ENCODE data around the gene GRB14.
"Not testable (repeated sequence)": the region's sequence is repeated elsewhere in the genome, so short reads cannot be mapped to it uniquely, and the experiment has no call there.

The GRB14 gene

DNA sequence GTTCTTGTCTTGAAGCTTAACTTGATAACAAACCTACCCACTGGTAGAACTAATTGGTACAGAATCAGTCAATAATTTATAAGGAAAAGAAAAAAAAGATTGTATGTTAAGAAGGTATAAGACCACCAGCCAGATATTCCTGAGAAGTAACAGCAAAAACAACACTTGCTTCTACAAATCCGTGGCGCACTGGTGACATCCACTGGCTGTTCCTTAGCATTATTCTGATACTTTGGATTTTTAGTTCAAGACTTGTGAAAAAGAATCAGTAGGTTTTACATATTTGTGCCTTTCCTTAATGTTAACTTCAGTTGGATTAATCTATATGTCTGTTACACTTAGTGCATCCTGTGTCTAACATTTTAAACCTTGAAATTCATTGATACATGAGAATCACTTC lies 141.8 kb downstream of the GRB14 start:
- no peak for DNase-seq

DNA sequence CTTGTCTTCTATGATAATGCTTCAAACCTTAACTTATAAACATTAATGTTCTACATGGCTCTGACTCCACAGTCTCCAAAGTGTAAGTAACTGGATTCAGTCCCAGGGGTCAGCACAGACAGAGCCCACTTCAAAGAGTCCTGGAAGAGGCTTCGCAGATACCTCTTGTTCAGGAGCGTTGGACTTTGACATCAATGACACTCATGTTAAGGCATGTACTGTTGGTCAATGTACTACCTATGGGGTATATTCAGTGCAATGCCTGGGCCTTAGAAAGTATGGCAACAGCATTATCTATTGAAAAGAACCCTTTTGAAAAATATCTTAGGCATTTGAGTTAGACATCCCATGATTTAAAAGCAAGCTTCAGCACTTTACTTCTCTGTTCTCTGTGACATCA lies 143.1 kb downstream of the GRB14 start:
- no peak for DNase-seq

DNA sequence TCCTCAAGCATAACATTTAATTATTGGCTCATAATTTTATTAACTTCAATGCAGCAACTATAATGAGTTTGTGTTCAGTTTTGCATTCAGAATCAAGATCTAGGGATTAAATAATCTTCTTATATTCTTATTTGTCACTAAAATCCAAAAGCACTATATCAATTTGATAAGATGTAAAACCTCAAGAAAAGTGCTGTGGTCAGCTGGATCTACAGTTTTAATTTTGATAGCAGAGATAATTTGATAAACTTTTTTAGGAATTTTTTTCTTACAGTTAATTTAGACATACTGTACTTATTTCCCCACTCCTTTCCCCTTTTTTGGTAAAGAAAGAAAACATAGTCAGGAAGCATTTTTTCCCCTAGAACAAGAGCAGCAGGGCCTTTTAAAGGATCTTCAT lies 146.4 kb downstream of the GRB14 start:
- DNase-seq, result no peak

DNA sequence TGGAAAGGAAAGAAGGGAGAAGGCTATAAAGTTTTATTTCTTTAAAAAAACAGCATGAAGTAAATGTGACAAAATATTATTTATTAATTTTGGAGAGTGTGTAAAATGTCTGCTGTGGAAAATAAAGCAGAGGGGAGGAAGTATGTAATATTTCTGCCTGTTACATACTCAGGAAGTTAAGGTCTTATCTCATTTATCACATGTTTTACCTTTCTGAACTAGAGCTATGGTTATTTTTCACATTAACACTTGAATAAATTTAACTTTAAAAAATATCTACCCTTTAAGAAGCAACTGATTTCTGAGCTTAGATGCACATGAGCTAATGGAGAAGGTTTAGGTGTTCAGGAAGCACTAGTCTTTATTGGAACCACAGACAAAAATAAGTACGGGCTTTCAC lies 148.3 kb downstream of the GRB14 start:
- no peak for DNase-seq

DNA sequence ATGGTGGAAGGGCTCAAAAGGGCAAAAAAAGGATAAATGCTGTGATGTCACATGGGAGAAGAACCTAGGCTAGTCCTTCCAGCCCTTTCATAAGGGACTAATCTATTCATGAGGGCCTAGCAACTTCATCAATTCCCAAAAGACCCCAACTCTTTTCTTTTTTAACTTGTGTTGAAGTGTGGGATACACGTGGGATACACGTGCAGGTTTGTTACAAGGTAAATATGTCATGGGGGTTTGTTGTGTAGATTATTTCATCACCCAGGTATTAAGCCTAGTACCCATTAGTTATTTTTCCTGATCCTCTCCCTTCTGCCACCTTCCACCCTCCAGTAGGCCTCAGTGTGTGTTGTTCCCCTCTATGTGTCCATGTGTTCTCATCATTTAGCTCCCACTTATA lies 156.2 kb downstream of the GRB14 start:
- DNase-seq, result not testable (repeated sequence)

DNA sequence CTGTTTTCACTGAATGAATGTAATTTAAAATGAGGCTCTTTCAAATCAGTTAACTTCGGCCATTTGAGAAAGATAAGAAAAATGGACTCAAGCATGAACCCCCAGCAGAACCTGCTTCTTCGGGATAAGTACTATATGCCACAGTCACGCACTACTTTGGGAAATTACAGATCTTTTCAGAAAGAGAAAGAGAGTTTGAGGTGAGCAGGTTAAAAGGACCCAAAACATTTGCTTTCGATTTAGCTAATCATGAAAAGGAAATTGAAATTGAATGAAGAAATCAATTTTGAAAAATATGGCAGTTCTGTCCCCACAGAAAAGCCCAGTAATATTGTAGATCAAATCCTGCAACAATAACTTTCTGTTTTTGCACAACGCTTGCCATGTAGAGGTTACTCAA lies 156.9 kb downstream of the GRB14 start:
- DNase-seq, result no peak

DNA sequence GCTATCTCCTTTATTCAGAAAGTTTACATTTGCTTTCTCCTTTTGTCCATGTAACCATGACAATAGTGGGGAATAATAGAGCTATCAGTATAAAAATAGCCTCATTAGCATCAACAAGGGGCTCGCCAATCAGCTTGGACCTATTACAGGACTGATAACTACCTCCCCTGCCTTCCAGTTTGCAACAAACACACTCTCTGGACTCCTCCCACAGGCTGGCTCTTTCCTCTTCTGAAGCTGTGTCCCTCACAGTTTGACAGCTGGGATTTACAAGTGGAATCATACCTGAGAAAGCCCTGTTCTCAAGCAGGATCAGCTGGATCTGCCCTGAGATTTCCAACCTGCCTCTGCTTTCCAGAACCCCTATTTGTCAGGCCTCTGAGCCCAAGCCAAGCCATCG lies 162.5 kb downstream of the GRB14 start:
- no peak for DNase-seq

DNA sequence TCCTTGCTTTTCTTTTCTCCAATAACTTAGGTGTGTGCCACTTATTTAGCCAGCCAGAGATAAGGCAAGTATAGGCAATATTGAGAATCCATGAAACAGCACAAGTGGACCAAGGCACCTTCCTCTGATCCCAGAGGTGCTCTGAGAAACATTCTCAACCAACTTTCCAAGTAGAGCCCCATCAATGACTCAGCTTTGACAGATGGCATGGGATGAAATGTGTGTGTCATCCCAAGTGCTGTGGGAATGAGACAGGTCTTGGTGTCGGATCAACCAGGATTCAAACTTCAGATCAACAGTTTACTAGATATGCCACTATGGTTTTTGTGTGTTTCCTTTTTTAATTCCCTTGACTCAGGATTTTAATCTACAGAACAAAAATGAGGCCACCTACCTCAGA lies 164.0 kb downstream of the GRB14 start:
- DNase-seq, result no peak

DNA sequence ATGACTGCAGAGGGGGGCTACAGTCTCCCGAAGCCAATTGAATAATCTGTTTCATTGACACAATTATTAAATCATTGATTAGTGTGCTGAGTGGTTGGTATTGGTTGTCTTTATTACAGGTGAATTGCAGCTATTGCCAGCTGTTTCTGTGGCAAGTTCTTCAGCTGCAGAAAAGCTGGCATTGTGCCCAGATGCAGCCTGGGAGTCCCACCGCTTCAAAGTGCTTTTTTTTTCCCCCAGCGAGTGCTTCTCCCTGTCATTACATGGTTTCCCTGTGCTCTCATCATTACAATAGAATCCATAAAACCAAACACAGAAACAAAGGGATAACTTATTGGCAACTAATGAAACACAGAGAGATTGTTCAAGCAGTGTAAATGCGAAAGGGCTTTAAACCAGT lies 164.7 kb downstream of the GRB14 start:
- DNase-seq, result no peak

DNA sequence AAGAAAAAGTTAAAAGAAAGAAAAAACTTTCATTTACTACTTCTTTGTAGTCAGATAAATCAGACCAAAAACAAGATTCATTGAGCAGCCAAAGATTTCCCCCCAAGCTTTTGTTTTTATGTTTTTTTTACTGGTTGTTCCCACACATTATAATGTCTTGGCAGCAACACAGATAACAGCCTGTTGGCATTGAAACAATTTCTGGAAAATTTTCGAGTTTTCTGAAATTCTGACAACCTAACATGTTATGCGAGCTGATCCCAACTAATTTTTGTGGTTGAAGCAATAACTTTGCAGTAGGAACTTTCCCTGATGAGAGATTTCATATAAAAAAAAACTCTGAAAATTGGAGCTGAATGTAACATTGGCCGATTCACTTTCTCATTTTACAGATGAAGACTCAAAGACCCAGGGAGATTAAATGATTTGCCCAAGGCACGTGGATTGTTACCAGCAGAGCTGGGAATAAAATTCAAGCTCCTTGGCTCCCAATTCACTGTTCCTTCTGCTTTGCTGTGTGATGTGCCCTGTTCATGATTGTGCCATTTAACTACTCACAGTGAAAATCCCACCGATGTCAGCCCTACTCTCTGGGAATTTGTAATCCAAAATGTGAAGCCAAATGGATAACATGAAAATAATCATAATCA lies 167.5 kb downstream of the GRB14 start:
- DNase-seq, result no peak

DNA sequence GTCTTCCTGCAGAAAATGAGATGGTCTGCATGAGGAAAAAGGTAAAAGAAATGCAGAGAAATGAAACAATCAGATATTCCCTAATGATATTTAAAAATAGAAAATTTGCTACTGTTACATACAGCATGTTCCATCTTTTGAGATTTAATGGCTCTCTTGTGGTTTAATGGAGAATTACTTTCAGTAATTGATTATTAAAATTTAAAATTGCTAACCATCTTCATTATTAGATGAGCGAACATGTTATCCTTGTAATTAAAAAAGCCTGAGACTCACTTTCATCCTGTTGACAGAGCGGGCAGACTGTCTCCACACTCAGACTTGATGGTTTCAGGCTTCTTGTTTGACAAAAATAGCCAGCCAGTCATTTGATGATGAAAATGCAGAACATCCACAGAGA lies 171.0 kb downstream of the GRB14 start:
- DNase-seq, result no peak

DNA sequence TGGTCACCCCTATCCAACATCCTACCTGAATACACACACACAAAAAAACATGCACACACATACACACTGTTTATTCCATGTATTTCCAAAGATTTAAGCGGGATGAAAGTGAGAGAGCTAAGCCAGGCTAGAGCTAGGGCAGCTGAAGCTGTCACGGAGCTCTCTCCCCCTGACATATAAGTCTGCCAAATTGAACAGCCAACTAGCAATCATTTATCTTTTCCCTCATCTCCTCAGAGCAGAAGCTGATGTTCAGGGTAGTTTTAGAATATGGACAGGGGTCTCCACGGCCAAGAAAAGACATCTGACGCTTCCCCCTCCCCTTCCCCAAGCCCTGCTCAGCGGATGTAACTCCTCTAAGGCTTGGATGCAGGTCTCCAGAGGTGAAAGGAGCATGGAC lies 171.6 kb downstream of the GRB14 start:
- DNase-seq, result no peak

DNA sequence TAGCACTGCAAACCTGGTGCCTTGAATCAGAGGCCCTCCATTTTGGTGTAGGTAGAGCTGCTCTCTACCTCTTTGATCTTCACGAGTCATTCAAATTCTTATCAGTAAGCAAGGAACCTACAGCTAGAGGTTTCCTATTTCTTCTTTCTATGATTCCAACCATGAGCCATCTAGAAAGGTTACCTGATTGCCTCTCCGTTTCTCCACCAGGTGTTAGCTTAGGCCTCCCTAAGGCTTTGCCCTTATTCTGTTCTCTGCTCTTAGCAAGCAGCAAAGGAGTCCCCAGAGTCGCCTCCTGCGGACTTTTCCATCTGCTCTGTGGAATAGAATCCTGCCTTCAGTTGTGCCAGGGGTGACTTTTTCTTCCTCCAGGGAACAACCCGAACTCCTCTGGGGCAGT lies 173.6 kb downstream of the GRB14 start:
- DNase-seq, result no peak
